Loucy (cell line): ENCODE data around the gene EMX2.

Experiments used
- H2AFZ ChIP-seq: fragments of 200-600 bp; sonication (generic); 2 replicates; pipeline ENCODE4 v1.6.0; 2016; ENCODE audit warnings: antibody characterized with exemption, mild to moderate bottlenecking, low read length, moderate library complexity
- H3F3A ChIP-seq: fragments of 200-600 bp; 2 replicates; pipeline ENCODE4 v1.6.0; 2016; ENCODE audit warnings: antibody characterized with exemption, low read depth, mild to moderate bottlenecking
- H3K27me3 ChIP-seq: fragments of 200-600 bp; sonication (generic); 2 replicates; pipeline ENCODE4 v1.6.1; 2014; ENCODE audit warnings: low read length, mild to moderate bottlenecking; ENCODE audit not compliant: insufficient read depth, poor library complexity, severe bottlenecking
- H3K36me3 ChIP-seq: fragments of 200-600 bp; sonication (generic); 2 replicates; pipeline ENCODE4 v1.6.1; 2016; ENCODE audit warnings: low read length; ENCODE audit not compliant: insufficient read depth
- H3K4me1 ChIP-seq: fragments of 200-600 bp; sonication (generic); 2 replicates; pipeline ENCODE4 v1.5.1; 2014; ENCODE audit warnings: low read length, mild to moderate bottlenecking; ENCODE audit not compliant: insufficient read depth, poor library complexity, severe bottlenecking
- H3K4me2 ChIP-seq: fragments of 200-600 bp; sonication (generic); 2 replicates; pipeline ENCODE4 v1.6.0; 2014; ENCODE audit warnings: antibody characterized with exemption, low read length, low read depth, mild to moderate bottlenecking; ENCODE audit not compliant: poor library complexity, severe bottlenecking
- H3K4me3 ChIP-seq: fragments of 200-600 bp; sonication (generic); 2 replicates; pipeline ENCODE4 v1.5.1; 2014; ENCODE audit warnings: low read length, mild to moderate bottlenecking, mixed read lengths; ENCODE audit not compliant: poor library complexity, severe bottlenecking
- H3K79me2 ChIP-seq: fragments of 200-600 bp; sonication (generic); 2 replicates; pipeline ENCODE4 v1.6.1; 2014; ENCODE audit warnings: low read length; ENCODE audit not compliant: insufficient read depth
- H3K9ac ChIP-seq: fragments of 200-600 bp; sonication (generic); 2 replicates; pipeline ENCODE4 v1.6.0; 2014; ENCODE audit warnings: mild to moderate bottlenecking, low read depth, low read length, moderate library complexity; ENCODE audit not compliant: poor library complexity, severe bottlenecking
- H3K9me2 ChIP-seq: fragments of 200-600 bp; sonication (generic); replicated peaks from 2 replicates; pipeline ENCODE4 v1.6.1; 2016; ENCODE audit warnings: low read depth, low read length, mixed read lengths
- H3K9me3 ChIP-seq: fragments of 200-600 bp; sonication (generic); 2 replicates; pipeline ENCODE4 v1.6.1; 2014; ENCODE audit warnings: mild to moderate bottlenecking, antibody characterized with exemption, low read length, low read depth; ENCODE audit not compliant: insufficient read depth
- H4K20me1 ChIP-seq: fragments of 200-600 bp; sonication (generic); 2 replicates; pipeline ENCODE4 v1.6.0; 2014; ENCODE audit warnings: antibody characterized with exemption, low read length, mild to moderate bottlenecking; ENCODE audit not compliant: insufficient read depth, poor library complexity, severe bottlenecking
- CTCF ChIP-seq: fragments of 200-600 bp; sonication (generic); conservative IDR thresholded peaks from 2 replicates; pipeline ENCODE4 v1.5.1; 2014; ENCODE audit warnings: mild to moderate bottlenecking, antibody characterized with exemption, low read length
- EZH2phosphoT487 ChIP-seq: fragments of 200-600 bp; IDR thresholded peaks from 2 replicates; pipeline ENCODE4 v1.6.1; 2018; ENCODE audit warnings: antibody characterized with exemption, mild to moderate bottlenecking, moderate library complexity, borderline replicate concordance

The EMX2 gene

GRCh38 chr10:117531371-117532002 is 11.1 kb upstream of the EMX2 start:
- H3K36me3 ChIP-seq, result no peaks in the 10 kb centered on the region
- no peaks in the 10 kb centered on the region for H3F3A ChIP-seq
- H3K4me1 ChIP-seq, result no peaks in the 10 kb centered on the region
- H4K20me1 ChIP-seq, result no peaks in the 10 kb centered on the region
- no peaks in the 10 kb centered on the region for H3K27me3 ChIP-seq
- no peak overlapping the region for H2AFZ ChIP-seq
- no peak overlapping the region for H3K9ac ChIP-seq
- H3K4me3 ChIP-seq, result no peak overlapping the region
- no peaks in the 10 kb centered on the region for H3K9me2 ChIP-seq
- no peaks in the 10 kb centered on the region for H3K79me2 ChIP-seq
- H3K9me3 ChIP-seq, result no peaks in the 10 kb centered on the region
- H3K4me2 ChIP-seq, result no peak overlapping the region
- TF ChIP-seq CTCF (no peak), EZH2phosphoT487 (no peak)

- no peaks in the 10 kb centered on the region for H3F3A ChIP-seq
Observed at GRCh38 chr10:117532003-117532385, 10.6 kb upstream of the EMX2 start.

GRCh38 chr10:117532451-117533107 is 10.0 kb upstream of the EMX2 start:
- H3K27me3 ChIP-seq, result no peaks in the 10 kb centered on the region
- no peaks in the 10 kb centered on the region for H3K79me2 ChIP-seq

More at GRCh38 chr10:117532003-117532385, 10.6 kb upstream of the EMX2 start:
- Histone ChIP-seq H4K20me1 (no peaks in the 10 kb centered on the region), H3K36me3 (no peaks in the 10 kb centered on the region), H3K4me3 (no peak overlapping the region), H2AFZ (no peak overlapping the region), H3K27me3 (no peaks in the 10 kb centered on the region), H3K9ac (no peak overlapping the region), H3K4me2 (no peak overlapping the region), H3K4me1 (no peaks in the 10 kb centered on the region), H3K9me3 (no peaks in the 10 kb centered on the region), H3K79me2 (no peaks in the 10 kb centered on the region), H3K9me2 (no peaks in the 10 kb centered on the region)
- TF ChIP-seq CTCF (no peak), EZH2phosphoT487 (no peak)

More at GRCh38 chr10:117532451-117533107, 10.0 kb upstream of the EMX2 start:
- Histone ChIP-seq H3K9me2 (no peaks in the 10 kb centered on the region), H3K9me3 (no peaks in the 10 kb centered on the region), H2AFZ (no peak overlapping the region), H3K4me2 (no peak overlapping the region), H3K9ac (no peak overlapping the region), H4K20me1 (no peaks in the 10 kb centered on the region), H3K4me1 (no peaks in the 10 kb centered on the region), H3F3A (no peaks in the 10 kb centered on the region), H3K36me3 (no peaks in the 10 kb centered on the region), H3K4me3 (no peak overlapping the region)
- TF ChIP-seq EZH2phosphoT487, result no peak
- TF ChIP-seq CTCF, result no peak
